Upper lobe of left lung (tissue), 4 donors: ENCODE results near the gene CHURC1.

Experiments
- CTCF ChIP-seq, 6 experiments: fragments of 450-650 bp in 4 of 6; fragments of 200-600 bp in 2 of 6; sonication (generic) in 2 of 6; IDR thresholded peaks; one replicate each; pipeline ENCODE4 v1.5.1; 2016 to 2019; ENCODE audit warnings: antibody characterized with exemption in 6 of 6
- POLR2A ChIP-seq, 4 donors: fragments of 450-650 bp; IDR thresholded peaks; one replicate each; pipeline ENCODE4 v1.5.1; 2016 to 2017; ENCODE audit warnings: antibody characterized with exemption in 4 of 4, mild to moderate bottlenecking in 2 of 4
- POLR2AphosphoS5 ChIP-seq, 2 donors: sonication (generic); formaldehyde crosslinking; IDR thresholded peaks; one replicate each; pipeline ENCODE4 v1.5.1; 2017; ENCODE audit warnings: antibody characterized with exemption in 2 of 2

DNA sequence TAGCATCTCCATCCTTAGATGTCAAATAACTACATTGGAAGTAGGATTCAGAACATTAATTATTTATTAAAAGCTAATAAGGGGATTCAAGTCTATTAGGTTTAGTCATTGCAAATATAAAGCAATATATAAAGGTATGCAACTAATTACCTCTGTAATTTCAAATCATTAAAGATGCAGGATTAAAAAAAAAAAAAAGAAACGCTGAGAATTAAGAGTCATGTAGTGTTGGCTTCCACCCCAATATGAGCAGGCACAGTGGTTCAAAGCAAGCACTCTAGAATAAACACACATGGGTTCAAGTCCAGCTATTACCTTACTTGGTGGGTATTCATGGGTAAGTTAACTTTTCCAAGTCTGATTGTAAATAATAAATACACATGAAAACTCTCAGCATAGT, 45.4 kb upstream of the CHURC1 start:
- TF ChIP-seq POLR2A (IDR thresholded peaks at IDR 0.05) (no peak), CTCF (IDR thresholded peaks at IDR 0.05) (no peak), POLR2AphosphoS5 (IDR thresholded peaks at IDR 0.05) (no peak)
